ENCODE data around the gene TFF1.

The TFF1 gene

GRCh38 chr21:42350927-42351426 lies 15.4 kb downstream of the TFF1 start, which contains the start of gene TFF2:
Gene TFF2, minus strand, starts transcription at chr21:42350994. Its CDS starts 37 bp downstream, at chr21:42350957.
- TF ChIP-seq EZH2 (IDR thresholded peaks at IDR 0.05) = no peak
- TF ChIP-seq FOXP2 (optimal IDR thresholded peaks at IDR 0.05; ENCODE audit: control extremely low read depth, extremely low read length, insufficient read depth) = no peak
- TF ChIP-seq POLR2AphosphoS5 (IDR thresholded peaks at IDR 0.05; ENCODE audit: borderline replicate concordance, low read depth, low read length) = no peak

GRCh38 chr21:42350318-42350910 lies 15.9 kb downstream of the TFF1 start:
- no peaks in the 10 kb centered on the region for H3K9me3 ChIP-seq (ENCODE audit: low read depth, low read length)
- H3K9ac ChIP-seq (ENCODE audit: insufficient read length) = no peak overlapping the region
- TF ChIP-seq POLR2AphosphoS5 (IDR thresholded peaks at IDR 0.05; ENCODE audit: borderline replicate concordance, low read depth, low read length) (no peak), EZH2 (IDR thresholded peaks at IDR 0.05) (no peak), FOXP2 (optimal IDR thresholded peaks at IDR 0.05; ENCODE audit: control extremely low read depth, extremely low read length, insufficient read depth) (no peak)
- no peak overlapping the region for H3K27ac ChIP-seq
- no peak overlapping the region for H3K4me3 ChIP-seq
- H3K36me3 ChIP-seq (ENCODE audit: insufficient read depth, low read length) = no peaks in the 10 kb centered on the region
- DNase-seq (ENCODE audit: low read depth, low spot score) = no peak

More at GRCh38 chr21:42350927-42351426, 15.4 kb downstream of the TFF1 start, which contains the start of gene TFF2:
- no peak within 1 kb of the TSS for H3K4me3 ChIP-seq
- DNase-seq (ENCODE audit: low read depth, low spot score) = no peak
- no peak within 1 kb of the TSS for H3K27ac ChIP-seq
- no peaks in the 10 kb centered on the region for H3K9me3 ChIP-seq (ENCODE audit: low read depth, low read length)
- H3K36me3 ChIP-seq (ENCODE audit: insufficient read depth, low read length) = no peaks in the 10 kb centered on the region
- H3K9ac ChIP-seq (ENCODE audit: insufficient read length) = no peak within 1 kb of the TSS

GRCh38 chr21:42349420-42350317 lies 16.7 kb downstream of the TFF1 start:
- no peak overlapping the region for H3K27ac ChIP-seq
- H3K4me3 ChIP-seq = no peak overlapping the region
- TF ChIP-seq FOXP2 (optimal IDR thresholded peaks at IDR 0.05; ENCODE audit: control extremely low read depth, extremely low read length, insufficient read depth) = no peak
- no peak for TF ChIP-seq POLR2AphosphoS5 (IDR thresholded peaks at IDR 0.05; ENCODE audit: borderline replicate concordance, low read depth, low read length)
- TF ChIP-seq EZH2 (IDR thresholded peaks at IDR 0.05) = no peak
- no peak overlapping the region for H3K9ac ChIP-seq (ENCODE audit: insufficient read length)
- DNase-seq (ENCODE audit: low read depth, low spot score) = no peak
- H3K36me3 ChIP-seq (ENCODE audit: insufficient read depth, low read length) = no peaks in the 10 kb centered on the region
- no peaks in the 10 kb centered on the region for H3K9me3 ChIP-seq (ENCODE audit: low read depth, low read length)

GRCh38 chr21:42348762-42349161 lies 17.6 kb downstream of the TFF1 start:
- no peak overlapping the region for H3K4me3 ChIP-seq
- TF ChIP-seq POLR2AphosphoS5 (IDR thresholded peaks at IDR 0.05; ENCODE audit: borderline replicate concordance, low read depth, low read length) (no peak), FOXP2 (optimal IDR thresholded peaks at IDR 0.05; ENCODE audit: control extremely low read depth, extremely low read length, insufficient read depth) (no peak), EZH2 (IDR thresholded peaks at IDR 0.05) (no peak)
- DNase-seq (ENCODE audit: low read depth, low spot score) = no peak
- no peak overlapping the region for H3K9ac ChIP-seq (ENCODE audit: insufficient read length)
- no peaks in the 10 kb centered on the region for H3K36me3 ChIP-seq (ENCODE audit: insufficient read depth, low read length)
- H3K27ac ChIP-seq = no peak overlapping the region
- H3K9me3 ChIP-seq (ENCODE audit: low read depth, low read length) = no peaks in the 10 kb centered on the region

GRCh38 chr21:42347601-42348327 lies 18.6 kb downstream of the TFF1 start:
- TF ChIP-seq EZH2 (IDR thresholded peaks at IDR 0.05) = no peak
- TF ChIP-seq FOXP2 (optimal IDR thresholded peaks at IDR 0.05; ENCODE audit: control extremely low read depth, extremely low read length, insufficient read depth) = no peak
- TF ChIP-seq POLR2AphosphoS5 (IDR thresholded peaks at IDR 0.05; ENCODE audit: borderline replicate concordance, low read depth, low read length) = no peak
- Histone ChIP-seq H3K36me3 (ENCODE audit: insufficient read depth, low read length) (no peaks in the 10 kb centered on the region), H3K4me3 (no peak overlapping the region), H3K27ac (no peak overlapping the region), H3K9me3 (ENCODE audit: low read depth, low read length) (no peaks in the 10 kb centered on the region), H3K9ac (ENCODE audit: insufficient read length) (no peak overlapping the region)
- DNase-seq (ENCODE audit: low read depth, low spot score) = no peak

- H3K36me3 ChIP-seq (ENCODE audit: insufficient read depth, low read length) = no peaks in the 10 kb centered on the region
- no peaks in the 10 kb centered on the region for H3K9me3 ChIP-seq (ENCODE audit: low read depth, low read length)
- H3K27ac ChIP-seq = no peak overlapping the region
- no peak overlapping the region for H3K4me3 ChIP-seq
- DNase-seq (ENCODE audit: low read depth, low spot score) = no peak
- H3K9ac ChIP-seq (ENCODE audit: insufficient read length) = no peak overlapping the region
- TF ChIP-seq POLR2AphosphoS5 (IDR thresholded peaks at IDR 0.05; ENCODE audit: borderline replicate concordance, low read depth, low read length) (no peak), EZH2 (IDR thresholded peaks at IDR 0.05) (no peak), FOXP2 (optimal IDR thresholded peaks at IDR 0.05; ENCODE audit: control extremely low read depth, extremely low read length, insufficient read depth) (no peak)
Observed at GRCh38 chr21:42346866-42347600, 19.3 kb downstream of the TFF1 start.

- H3K9ac ChIP-seq (ENCODE audit: insufficient read length) = no peak overlapping the region
- TF ChIP-seq EZH2 (IDR thresholded peaks at IDR 0.05) (no peak), FOXP2 (optimal IDR thresholded peaks at IDR 0.05; ENCODE audit: control extremely low read depth, extremely low read length, insufficient read depth) (no peak), POLR2AphosphoS5 (IDR thresholded peaks at IDR 0.05; ENCODE audit: borderline replicate concordance, low read depth, low read length) (no peak)
- H3K36me3 ChIP-seq (ENCODE audit: insufficient read depth, low read length) = no peaks in the 10 kb centered on the region
- H3K27ac ChIP-seq = no peak overlapping the region
- no peaks in the 10 kb centered on the region for H3K9me3 ChIP-seq (ENCODE audit: low read depth, low read length)
- no peak overlapping the region for H3K4me3 ChIP-seq
- no peak for DNase-seq (ENCODE audit: low read depth, low spot score)
Observed at GRCh38 chr21:42346441-42346840, 19.9 kb downstream of the TFF1 start.
